Germinal center (tissue), 1 donor: ENCODE measurements around the gene FRRS1L.
A peak's percentile ranks its signal among the peaks of the same experiment; 100 is the strongest.

Experiments
- DNase-seq: peaks from one replicate; pipeline ENCODE4 v3.0.0; 2012; ENCODE audit warnings: mixed read lengths, low spot score

FRRS1L gene

DNA sequence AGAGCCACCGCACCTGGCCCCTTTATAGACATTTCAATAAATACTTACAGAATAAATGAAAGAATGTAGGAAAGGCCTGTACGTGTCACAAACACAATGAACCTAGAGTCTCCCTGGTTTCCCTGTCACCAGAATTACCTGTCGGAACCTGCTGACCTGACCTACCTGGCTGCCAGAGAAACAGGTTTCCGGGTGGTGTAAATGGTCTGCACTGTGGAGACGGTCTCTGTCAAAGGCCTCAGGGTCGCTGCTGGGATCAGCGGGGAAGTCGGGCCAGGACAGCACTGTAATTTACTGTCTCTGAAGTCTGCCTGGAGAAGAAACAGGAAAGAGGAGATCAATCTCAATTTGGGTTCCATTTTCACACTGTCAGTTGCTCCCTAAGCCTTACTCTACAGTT, 9.3 kb upstream of the FRRS1L start:
- DNase-seq: no peak

DNA sequence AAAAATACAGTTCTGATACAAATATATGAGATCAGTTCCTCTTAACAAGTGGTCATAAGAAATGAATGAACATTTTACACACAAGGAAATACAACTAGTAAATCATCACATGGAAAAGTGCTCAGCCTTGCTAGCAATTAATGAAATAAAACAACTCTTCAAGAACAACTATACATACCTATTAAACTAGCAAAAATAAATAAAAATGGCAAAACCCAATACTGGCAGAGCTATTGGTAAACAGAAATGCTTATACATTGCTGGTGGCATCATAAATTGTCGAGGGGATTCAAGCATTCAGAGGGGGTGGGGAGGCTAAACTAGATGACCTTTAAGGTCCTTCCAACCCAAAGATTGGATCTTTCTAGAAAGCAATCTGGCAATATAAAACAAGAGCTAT, 5.9 kb upstream of the FRRS1L start:
- DNase-seq: no peak

DNA sequence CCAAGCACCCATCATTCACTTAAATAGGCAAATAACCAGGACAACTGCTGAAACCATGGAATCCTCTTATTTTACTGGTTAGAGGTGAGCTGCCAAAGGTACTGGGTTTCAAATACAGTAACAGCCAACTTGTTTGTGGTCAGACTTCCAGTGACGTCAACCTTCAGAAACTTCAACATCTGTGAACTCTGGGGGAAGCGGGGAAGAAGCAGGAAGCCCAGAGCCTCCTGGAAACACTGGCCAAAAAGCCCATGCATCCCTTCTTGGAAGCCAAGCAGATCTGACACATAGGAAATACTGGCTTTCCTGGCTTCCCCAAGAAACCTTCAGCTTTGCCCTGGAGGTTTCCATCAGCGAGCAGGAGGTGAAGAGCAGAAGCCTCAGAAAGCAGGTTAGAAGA, 4.9 kb upstream of the FRRS1L start:
- no peak for DNase-seq

DNA sequence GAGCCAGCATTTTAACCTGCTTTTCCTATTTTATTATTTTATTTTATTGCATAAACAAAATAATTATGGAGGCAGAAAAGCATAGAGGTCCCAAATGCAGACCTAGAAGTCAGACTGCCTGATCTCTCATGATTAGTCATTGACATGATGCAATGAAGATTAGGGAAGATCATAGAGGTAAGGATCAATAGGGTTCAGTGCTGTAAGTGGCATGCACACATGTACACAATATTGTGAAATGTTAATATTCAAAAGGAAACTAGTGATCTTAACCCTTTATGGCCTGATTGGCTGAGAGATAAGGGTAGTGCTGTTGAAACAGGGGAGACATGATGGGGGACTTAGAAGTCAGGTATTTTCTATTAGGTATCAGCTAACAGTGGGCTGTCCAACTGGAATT, 1.1 kb upstream of the FRRS1L start:
- no peak for DNase-seq

DNA sequence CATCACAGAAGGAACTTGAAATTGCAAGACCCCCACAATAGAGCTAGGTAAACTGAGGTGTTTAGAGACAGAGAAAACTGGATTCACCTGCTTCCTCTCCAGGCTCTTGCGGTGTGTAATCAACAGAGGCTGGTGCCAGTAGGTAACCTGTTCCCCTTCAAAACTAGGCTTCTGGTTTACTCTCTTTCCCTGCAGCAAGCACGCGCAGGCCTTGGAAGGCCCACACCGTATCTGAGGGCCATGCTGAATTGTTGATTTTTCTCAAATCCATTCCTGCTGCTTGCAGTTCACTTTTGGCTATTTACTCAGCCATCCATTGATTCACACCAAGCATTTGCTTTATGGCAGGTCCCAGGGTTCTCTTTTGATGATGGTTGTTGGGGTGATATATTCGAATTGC, 667 bp upstream of the FRRS1L start:
- DNase-seq: no peak

DNA sequence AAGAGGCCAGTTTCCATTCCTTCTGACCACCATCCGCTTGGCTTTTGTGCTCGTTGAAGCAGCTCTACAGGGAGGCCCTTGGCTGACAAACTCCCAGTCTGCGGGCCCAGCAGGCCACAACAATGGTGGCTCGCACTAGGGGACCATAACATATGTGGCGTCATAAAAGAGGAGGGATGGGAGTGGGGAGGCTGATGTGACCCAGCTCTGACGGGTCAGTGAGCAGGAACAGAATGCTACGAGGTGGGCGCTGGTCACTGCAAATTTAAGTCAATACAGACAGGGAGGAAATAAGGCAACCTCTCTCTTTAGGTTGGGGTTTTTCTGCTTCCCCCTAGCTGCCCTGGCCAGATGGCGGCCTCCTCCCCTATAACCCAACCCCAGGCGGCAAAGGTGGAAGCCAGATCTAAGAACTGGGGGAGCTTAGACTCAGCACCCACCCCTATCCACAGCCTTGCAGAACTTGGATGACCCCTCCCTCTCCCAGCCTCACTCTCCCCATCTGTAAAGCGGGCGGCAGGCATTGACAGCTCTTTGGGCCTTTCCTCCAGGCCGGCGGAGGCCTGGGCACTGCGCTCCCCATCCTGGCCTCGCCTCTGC, 778 bp downstream of the FRRS1L start:
- no peak for DNase-seq

DNA sequence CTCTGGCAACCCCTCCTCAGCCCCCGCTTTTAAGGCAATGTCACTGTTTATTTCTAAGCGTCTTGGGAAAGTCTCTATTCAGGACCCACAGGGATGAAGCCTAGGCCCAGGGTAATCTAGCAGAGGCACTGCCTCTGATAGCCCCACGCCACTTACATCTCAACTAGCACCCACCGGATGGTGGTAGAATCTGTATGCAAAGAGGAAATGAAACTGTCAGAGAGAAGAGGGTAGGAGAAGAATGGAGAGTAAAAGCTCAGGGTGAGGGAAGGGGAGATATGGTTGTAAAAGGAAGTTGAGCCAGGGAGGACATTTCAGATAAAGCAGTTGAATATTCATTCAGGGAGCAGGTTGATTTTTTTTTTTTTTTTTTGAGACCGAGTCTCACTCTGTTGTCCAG, 3.0 kb downstream of the FRRS1L start:
- DNase-seq: peak; percentile 42

DNA sequence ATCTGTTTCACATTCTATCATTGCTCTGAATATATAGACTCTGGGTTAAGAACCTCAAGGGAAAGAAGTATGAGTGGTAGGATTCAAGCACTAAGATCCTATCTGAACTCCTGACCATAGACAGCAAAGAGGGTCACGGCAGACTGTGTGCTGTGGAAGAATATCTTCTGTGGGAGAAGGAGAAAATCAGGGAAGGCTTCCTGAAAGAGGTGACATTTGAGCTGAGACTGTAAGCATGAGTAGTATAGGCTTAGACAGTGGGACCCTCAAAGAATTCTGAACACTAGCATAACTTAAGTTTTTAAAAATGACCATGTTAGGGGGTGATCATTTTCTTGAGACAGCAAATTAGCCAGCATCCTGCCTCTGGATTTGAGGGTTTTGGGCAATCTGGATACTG, 3.9 kb downstream of the FRRS1L start:
- DNase-seq: no peak

DNA sequence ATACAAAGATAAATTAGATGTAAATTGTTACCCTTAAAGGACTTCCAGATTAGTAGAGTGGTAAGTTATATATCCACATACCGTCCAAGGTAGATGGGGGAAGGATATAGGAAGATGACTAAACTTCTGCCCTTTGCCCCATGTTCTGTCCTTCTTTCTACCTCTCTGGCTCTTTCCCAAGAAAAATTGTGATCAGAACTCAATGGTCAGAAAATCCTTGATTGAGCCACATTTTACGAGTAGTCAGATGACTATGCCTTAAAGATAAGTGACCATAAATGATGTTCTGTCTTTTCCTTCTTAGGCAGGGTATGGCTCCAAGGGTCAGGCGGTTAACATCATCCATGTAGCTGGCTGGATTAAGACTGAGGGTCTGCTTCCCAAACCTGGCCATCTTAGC, 4.4 kb downstream of the FRRS1L start:
- DNase-seq: no peak

DNA sequence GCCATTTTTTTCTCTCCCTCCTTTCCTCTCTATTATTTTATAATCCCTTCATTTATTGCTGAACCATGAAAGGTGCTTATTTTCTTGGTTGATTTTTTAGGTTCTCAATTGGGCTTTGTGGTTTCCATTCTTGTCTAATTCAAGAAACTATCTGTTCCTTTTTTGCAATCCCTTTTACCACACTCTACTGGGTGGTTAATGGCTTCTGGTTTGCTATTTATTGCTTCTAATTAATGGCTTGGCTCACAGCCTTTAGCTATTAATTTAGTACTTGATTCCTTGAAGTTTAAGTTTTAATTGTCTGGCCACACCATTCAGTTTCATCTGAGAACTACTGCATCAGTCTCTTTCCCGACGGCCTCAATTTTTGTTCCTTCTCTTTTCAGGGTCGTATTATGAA, 5.6 kb downstream of the FRRS1L start:
- no peak for DNase-seq

DNA sequence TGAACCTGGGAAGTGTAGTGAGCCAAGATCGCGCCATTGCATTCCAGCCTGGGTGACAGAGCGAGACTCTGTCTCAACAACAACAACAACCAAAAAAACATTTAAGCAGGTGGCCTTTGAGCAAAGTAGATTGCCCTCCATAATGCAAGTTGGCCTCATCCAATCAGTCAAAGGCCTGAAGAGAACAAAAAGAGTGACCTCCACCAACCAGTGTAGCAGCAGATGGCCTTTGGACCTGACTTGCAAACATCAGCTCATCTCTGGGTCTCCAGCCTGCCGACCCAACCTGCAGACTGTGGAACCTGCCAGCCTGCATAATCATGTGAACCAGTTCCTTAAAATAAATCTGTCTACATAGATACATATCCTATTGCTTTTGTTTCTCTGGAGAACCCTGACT, 7.5 kb downstream of the FRRS1L start:
- DNase-seq: no peak

DNA sequence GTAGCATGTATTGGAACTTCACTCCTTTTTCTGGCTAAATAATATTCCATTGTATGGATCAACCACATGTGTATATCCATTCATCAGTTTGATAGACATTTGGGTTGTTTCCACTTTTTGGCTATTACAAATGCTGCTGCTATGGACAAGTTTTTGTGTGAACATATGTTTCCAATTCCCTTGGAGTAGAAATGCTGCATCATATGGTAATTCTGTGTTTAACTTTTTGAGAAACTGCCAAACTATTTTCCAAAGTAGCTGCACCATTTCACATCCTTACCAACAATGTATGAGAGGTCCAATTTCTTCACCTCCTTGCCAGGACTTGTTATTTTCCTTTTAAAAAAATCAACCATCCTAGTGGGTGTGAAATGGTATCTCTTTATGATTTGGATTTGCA, 8.4 kb downstream of the FRRS1L start:
- DNase-seq: no peak

DNA sequence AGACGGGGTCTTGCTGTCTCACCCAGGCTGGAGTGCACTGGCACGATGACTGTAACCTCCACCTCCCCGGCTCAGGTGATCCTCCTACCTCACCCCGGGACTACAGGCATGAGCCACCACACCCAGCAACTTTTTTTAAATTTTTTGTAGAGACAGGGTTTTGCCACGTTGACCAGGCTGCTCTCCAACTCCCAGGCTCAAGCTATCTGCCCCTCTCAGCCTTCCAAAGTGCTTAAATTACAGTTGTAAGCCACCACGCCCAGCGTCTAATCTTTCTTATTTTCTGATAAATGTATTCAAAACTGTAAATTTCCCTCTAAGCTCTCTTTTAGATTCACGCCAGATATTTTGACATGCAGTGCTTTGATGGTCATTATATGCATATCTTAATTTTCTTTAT, 10.3 kb downstream of the FRRS1L start:
- DNase-seq: no peak

DNA sequence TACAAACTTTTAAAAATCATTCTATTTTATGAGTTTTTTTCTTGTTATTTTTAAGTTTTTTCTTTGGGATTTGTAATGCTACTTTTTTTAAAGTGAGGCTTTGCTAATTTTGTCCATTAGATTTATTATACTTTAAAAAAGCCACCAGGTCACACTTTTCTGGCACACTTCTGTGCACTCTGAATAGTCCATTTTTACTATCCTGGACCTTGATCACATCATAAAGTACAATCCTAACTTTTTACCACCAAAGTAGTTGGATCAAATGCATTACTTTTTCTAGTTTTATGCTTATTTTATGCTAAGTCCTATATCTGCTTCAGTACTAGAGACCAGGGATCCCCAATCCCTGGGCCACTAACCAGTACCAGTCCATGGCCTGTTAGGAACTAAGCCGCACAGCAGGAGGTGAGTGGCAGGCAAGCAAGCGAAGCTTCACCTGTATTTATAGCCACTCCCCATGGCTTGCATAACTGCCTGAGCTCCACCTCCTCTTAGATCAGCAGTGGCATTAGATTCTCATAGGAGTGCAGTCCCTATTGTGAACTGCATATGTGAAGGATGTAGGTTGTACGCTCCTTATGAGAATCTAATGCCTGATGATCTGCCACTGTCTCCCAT, 16.0 kb downstream of the FRRS1L start:
- no peak for DNase-seq

DNA sequence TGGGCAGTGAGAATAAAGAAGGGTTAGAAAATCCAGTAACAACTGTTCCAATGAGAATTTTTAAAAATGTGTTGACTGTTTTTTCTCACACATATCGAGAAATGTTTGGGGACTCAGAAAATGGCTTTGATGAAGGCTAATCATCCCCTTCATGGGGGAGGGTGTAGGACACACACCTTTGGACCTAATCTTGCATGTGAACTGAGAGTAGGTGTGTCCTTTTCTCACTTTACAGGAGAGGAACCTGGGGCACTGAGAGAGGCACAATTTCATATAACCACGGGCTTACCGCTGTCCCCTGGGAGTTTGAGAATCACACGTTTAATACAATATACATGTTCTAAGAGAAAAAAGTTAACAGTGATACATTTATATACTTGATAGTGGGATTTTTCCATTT, 17.3 kb downstream of the FRRS1L start:
- DNase-seq: no peak

DNA sequence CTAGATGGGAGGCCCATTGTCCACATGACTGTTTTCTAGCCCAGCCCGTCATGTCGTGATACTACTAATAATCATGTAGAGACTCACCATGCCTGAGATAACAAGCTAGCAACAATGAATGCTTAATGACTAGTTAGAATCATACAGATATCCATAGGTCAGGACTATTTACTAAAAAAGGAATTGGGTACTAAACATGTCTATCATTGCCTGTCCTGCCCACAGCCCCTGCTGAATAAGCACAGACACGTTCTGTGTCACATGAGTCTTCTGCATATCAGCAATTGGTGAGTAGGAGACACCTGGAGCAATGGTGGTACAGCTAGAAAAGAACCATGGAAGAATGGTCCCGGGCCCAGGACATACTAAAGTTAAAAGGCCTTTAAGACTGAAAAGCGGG, 18.0 kb downstream of the FRRS1L start:
- no peak for DNase-seq

DNA sequence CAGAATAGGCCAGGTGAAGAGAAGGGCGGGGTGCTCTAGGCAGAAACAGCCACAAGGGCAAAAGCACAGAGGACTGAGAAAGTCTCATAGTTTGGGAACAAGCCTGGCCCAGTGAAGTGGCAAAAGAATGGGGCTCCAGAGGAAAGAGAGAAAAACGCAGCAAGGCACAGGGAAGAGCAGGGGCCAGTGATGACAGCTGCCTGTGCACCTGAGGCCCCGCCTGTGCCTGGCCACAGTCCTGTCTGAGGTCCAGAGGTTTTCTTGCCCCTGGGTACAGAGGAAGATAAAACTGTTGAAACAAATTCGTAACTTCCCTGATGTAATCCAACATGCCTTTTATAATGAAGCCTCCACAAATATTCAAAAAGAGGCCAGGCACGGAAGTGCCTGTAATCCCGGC, 22.0 kb downstream of the FRRS1L start:
- no peak for DNase-seq

DNA sequence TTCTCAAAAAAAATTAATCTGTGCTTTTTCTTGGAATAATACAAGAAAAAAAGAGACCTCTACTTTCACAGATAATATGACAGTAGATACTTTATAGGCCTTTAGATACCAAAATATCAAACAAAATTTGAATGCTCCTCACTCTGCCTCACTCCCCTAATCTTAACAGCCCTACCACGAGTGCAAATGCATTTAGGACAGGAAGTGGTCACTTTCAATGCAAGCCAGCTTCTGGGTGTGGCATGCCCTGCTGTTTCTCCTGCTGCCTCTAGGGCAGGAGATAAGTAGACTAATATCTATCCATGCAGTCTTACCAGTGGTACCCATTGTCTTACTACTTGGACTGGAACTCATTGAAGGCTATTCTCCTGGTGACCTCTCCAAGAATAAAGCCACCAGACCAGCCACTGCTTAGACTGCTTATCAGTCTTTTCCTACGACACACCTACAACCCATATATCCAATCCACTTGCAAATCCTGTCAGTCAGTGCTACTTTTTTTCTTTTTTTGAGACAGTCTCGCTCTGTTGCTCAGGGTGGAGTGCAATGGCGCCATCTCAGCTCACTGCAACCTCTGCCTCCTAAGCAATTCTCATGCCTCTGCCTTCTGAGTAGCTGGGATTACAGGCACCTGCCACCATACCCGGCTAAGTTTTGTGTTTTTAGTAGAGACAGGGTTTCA, 23.0 kb downstream of the FRRS1L start:
- DNase-seq: peak; percentile 26

DNA sequence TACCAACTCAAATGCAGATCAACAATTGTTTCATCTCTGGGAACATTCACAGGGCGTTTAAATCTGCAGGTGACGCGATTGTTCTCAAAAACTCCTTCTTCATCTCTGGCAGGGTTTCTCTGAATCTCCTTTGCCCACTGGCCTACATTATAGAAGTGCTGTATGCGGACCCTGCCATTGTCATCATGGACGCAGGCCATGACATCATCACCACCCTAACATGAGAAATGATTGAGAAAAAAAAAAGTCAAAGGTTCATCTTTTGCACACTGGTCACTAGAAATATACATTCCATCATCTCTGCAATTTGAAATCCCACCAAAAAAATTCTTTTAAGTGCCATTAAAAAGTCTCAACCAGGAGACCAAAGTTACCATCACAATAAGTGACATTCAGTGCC, 25.7 kb downstream of the FRRS1L start:
- no peak for DNase-seq

DNA sequence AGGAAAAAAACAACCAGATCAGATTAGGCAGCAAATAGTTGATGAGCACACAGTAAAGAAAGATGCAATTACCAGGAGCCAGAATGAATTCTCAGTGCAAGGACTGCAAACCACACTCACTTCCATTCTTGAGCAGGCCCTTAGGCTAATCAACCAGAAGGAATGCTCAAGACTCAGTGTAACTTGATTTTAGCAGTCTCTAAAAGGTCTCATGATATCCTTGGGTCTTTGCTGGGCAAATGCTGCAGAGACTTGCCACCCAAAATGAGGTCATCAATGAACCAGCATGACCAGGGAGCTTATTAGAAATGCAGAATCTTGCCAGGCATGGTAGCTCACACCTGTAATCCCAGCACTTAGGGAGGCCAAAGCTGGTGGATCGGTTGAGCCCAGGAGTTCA, 27.2 kb downstream of the FRRS1L start:
- no peak for DNase-seq

DNA sequence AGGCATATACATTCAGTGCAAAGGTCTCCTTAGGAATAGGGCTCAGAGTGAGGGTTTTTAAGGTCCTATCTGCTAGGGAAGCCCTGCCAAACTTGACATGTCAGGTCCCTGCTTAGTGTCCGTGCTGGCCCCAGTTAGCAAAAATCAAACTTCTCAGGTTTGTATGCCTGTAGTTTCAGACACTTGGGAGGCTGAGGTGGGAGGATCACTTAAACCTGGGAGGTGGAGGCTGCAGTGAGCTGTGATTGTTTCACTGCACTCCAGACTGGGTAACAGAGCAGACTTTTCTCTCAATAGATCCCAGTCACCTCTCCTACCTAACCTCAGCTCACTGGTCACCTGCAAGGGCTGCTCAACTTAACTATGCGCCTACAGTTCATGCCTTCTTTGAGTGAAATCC, 28.6 kb downstream of the FRRS1L start:
- no peak for DNase-seq

DNA sequence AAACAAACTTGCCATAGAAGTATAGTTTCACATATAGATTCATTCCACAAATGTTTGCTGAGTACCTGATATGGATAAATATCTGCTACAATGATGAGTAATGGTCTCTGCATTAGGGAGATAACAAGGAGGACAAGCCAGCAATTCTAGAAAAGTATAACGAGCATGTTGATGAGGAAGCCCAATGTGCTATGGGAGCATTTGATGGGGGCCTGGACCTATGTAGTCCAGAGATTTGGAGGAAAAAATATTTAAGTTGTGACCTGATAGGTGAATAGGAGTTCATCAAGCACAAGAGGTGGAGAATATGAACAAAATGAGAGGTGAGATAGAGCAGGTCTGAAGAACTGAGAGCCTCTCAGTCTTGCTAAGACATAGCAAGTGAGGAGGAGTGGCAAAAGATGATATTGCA, 32.9 kb downstream of the FRRS1L start:
- DNase-seq: no peak

DNA sequence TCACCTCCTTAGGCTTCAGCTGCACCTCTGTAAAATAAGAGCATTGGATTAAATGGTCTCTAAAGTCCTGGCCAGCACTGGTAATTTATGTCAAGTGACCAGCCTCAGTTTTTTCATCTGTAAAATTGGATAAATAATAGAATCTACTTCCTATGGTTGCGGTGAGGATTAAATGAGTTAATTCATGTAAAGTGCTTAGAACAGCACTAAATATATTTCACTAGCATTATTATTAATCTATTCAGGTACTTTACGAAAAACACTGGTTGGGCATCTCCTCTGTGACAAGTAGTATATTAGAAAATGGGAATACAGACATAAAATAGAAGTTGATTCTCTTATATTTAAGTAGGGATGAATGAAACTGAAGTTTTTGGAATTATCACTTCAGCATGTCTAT, 33.5 kb downstream of the FRRS1L start:
- DNase-seq: no peak

DNA sequence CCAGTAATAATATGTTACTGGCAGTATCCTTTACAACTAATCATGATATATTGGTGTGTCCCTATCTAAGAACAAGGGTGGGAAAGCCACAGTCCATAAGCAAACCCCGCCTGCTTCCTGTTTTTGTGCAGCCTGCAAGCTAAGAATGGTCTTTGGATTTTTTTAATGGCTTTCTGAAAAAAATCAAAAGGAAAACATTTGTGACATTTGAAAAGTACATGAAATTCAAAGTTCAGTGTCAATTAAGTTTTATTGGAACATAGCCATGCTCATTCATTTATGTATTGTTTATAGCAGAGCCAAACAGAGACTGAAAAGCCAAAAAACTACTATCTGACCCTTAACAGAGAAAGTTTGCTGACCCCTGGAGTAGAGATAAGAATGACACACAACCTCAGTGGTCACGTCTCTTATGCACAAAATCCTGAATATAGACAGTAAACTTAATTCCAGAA, 34.5 kb downstream of the FRRS1L start:
- DNase-seq: no peak
